K562 (cell line): Measurements from ENCODE around the gene MFAP3. TPM values are rescaled to one million over a fixed set of nuclear protein-coding genes. Genes with fewer than 3 reads are reported as not detected.

Source experiments
- FOXM1 ChIP-seq, 2 experiments: fragments of 450-650 bp in 1 of 2; sonication (generic) in 1 of 2; formaldehyde crosslinking in 1 of 2; IDR thresholded peaks; 2 replicates each; pipeline versions ENCODE4 v1.6.1 to v1.9.0; 2017 to 2022; ENCODE audit warnings: low read depth in 2 of 2, mild to moderate bottlenecking in 2 of 2, missing genetic modification reagents in 1 of 2, moderate library complexity in 1 of 2
- IRF9 ChIP-seq: fragments of 450-650 bp; IDR thresholded peaks from 2 replicates; pipeline ENCODE4 v1.6.1; 2016; ENCODE audit warnings: missing biosample characterization, missing genetic modification characterization
- KAT2B ChIP-seq: IDR thresholded peaks from one replicate; pipeline ENCODE4 v1.6.1; 2012; ENCODE audit warnings: low read depth, mild to moderate bottlenecking, control low read depth, inconsistent platforms, low read length, moderate library complexity
- RBM17 ChIP-seq: fragments of 200-400 bp; formaldehyde crosslinking; IDR thresholded peaks from 2 replicates; pipeline ENCODE4 v1.6.1; 2017; ENCODE audit warnings: low read depth, mild to moderate bottlenecking, low read length, borderline replicate concordance
- SAP30 ChIP-seq: fragments of 200-600 bp; sonication (generic); IDR thresholded peaks from 2 replicates; pipeline ENCODE4 v1.6.1; 2012; ENCODE audit warnings: borderline replicate concordance, low read depth, mild to moderate bottlenecking, moderate library complexity, low read length, control low read depth, inconsistent platforms; ENCODE audit not compliant: insufficient read depth, poor library complexity, severe bottlenecking
- SMARCE1 ChIP-seq: fragments of 450-650 bp; IDR thresholded peaks from 2 replicates; pipeline ENCODE4 v1.7.1; 2016; ENCODE audit warnings: mild to moderate bottlenecking
- SRSF1 ChIP-seq: fragments of 200-400 bp; formaldehyde crosslinking; IDR thresholded peaks from 2 replicates; pipeline ENCODE4 v1.6.1; 2017; ENCODE audit warnings: mild to moderate bottlenecking, low read depth, low read length, moderate library complexity
- SRSF7 ChIP-seq: fragments of 200-400 bp; formaldehyde crosslinking; optimal IDR thresholded peaks from 2 replicates; pipeline ENCODE3; 2017; ENCODE audit warnings: mild to moderate bottlenecking, low read depth, low read length
- TFE3 ChIP-seq: fragments of 450-650 bp; formaldehyde crosslinking; IDR thresholded peaks from 2 replicates; pipeline ENCODE4 v1.4.0; 2020; ENCODE audit warnings: mild to moderate bottlenecking, mixed read lengths
- ZNF561 ChIP-seq: fragments of 450-650 bp; formaldehyde crosslinking; conservative IDR thresholded peaks from 2 replicates; pipeline ENCODE4 v1.4.0; 2020; ENCODE audit warnings: mild to moderate bottlenecking, moderate library complexity
- ZNF830 ChIP-seq: fragments of 250-450 bp; sonication (Bioruptor Pico); IDR thresholded peaks from 2 replicates; pipeline ENCODE4 v1.5.0; 2021; ENCODE audit warnings: mild to moderate bottlenecking
- polyA plus RNA-seq, 8 experiments: library from polyadenylated mRNA; depleted of rRNA in 4 of 8; stranded (reverse) in 5 of 8; unstranded in 3 of 8; fragments of >200 nt; fragmentation: Nextera tagmentation in 2 of 8; fragmentation: Illumina TruSeq in 1 of 8; extraction: Ambion mirVana in 2 of 8; extraction: Trizol in 1 of 8; gene quantifications; 2 replicates each; pipeline versions ENCODE4 v1.2.1 to v1.2.3, GENCODE V29; 2011 to 2014; ENCODE audit warnings: inconsistent platforms in 1 of 8, missing spikeins in 1 of 8
- total RNA-seq, 7 experiments: library from RNA; depleted of rRNA in 6 of 7; stranded (reverse); fragments of >200 nt in 6 of 7; fragmentation: Illumina TruSeq in 2 of 7; extraction: Trizol in 2 of 7; gene quantifications; 2 replicates each; pipeline versions ENCODE4 v1.2.1 to v1.2.3, GENCODE V29; 2011 to 2021; ENCODE audit warnings: low replicate concordance in 1 of 7
- TF ChIP-seq, protein P1 (sequence below): sonication (generic); formaldehyde crosslinking; IDR thresholded peaks from 2 replicates; pipeline ENCODE4 v1.8.0; 2023; ENCODE audit warnings: mild to moderate bottlenecking, missing genetic modification reagents
- TF ChIP-seq, protein P2 (sequence below): fragments of 450-650 bp; IDR thresholded peaks from 2 replicates; pipeline ENCODE4 v1.6.1; 2018; ENCODE audit not compliant: partially characterized antibody

The MFAP3 gene
- total and polyA plus RNA-seq, 9 of the 15 experiments (the other 6 are each of a cell fraction or from before 2014, with no cell fraction given), result 9.5 to 39.1 (median 20.7) TPM

- TF ChIP-seq ZNF830 (no peak; the same call in 1 of the 2 replicates), TFE3 (CRISPR knock-in tag) (no peak), IRF9 (no peak), FOXM1 (IDR thresholded peaks at IDR 0.05; ENCODE audit: low read depth) (no peak), FOXM1 (CRISPR knock-in tag; IDR thresholded peaks at IDR 0.05; ENCODE audit: low read depth) (peak; percentile 81), KAT2B (no peak), SMARCE1 (no peak), SRSF7 (no peak), SAP30 (no peak), SRSF1 (no peak), ZNF561 (no peak), RBM17 (no peak)
- TF ChIP-seq, protein P1, sequence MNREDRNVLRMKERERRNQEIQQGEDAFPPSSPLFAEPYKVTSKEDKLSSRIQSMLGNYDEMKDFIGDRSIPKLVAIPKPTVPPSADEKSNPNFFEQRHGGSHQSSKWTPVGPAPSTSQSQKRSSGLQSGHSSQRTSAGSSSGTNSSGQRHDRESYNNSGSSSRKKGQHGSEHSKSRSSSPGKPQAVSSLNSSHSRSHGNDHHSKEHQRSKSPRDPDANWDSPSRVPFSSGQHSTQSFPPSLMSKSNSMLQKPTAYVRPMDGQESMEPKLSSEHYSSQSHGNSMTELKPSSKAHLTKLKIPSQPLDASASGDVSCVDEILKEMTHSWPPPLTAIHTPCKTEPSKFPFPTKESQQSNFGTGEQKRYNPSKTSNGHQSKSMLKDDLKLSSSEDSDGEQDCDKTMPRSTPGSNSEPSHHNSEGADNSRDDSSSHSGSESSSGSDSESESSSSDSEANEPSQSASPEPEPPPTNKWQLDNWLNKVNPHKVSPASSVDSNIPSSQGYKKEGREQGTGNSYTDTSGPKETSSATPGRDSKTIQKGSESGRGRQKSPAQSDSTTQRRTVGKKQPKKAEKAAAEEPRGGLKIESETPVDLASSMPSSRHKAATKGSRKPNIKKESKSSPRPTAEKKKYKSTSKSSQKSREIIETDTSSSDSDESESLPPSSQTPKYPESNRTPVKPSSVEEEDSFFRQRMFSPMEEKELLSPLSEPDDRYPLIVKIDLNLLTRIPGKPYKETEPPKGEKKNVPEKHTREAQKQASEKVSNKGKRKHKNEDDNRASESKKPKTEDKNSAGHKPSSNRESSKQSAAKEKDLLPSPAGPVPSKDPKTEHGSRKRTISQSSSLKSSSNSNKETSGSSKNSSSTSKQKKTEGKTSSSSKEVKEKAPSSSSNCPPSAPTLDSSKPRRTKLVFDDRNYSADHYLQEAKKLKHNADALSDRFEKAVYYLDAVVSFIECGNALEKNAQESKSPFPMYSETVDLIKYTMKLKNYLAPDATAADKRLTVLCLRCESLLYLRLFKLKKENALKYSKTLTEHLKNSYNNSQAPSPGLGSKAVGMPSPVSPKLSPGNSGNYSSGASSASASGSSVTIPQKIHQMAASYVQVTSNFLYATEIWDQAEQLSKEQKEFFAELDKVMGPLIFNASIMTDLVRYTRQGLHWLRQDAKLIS (CRISPR knock-in tag), result 0 out of 2 replicates have a peak, but pooled peaks have one; percentile 35
- TF ChIP-seq, protein P2, sequence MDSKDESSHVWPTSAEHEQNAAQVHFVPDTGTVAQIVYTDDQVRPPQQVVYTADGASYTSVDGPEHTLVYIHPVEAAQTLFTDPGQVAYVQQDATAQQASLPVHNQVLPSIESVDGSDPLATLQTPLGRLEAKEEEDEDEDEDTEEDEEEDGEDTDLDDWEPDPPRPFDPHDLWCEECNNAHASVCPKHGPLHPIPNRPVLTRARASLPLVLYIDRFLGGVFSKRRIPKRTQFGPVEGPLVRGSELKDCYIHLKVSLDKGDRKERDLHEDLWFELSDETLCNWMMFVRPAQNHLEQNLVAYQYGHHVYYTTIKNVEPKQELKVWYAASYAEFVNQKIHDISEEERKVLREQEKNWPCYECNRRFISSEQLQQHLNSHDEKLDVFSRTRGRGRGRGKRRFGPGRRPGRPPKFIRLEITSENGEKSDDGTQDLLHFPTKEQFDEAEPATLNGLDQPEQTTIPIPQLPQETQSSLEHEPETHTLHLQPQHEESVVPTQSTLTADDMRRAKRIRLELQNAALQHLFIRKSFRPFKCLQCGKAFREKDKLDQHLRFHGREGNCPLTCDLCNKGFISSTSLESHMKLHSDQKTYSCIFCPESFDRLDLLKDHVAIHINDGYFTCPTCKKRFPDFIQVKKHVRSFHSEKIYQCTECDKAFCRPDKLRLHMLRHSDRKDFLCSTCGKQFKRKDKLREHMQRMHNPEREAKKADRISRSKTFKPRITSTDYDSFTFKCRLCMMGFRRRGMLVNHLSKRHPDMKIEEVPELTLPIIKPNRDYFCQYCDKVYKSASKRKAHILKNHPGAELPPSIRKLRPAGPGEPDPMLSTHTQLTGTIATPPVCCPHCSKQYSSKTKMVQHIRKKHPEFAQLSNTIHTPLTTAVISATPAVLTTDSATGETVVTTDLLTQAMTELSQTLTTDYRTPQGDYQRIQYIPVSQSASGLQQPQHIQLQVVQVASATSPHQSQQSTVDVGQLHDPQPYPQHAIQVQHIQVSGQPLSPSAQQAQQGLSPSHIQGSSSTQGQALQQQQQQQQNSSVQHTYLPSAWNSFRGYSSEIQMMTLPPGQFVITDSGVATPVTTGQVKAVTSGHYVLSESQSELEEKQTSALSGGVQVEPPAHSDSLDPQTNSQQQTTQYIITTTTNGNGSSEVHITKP, result peak; percentile 76
Observed at GRCh38 chr5:154038707-154039457, at the start of gene MFAP3, which contains the start of gene FAM114A2 (continued).
